Activated CD4-positive, alpha-beta T cell treated with anti-CD3 and anti-CD28 coated beads, Interleukin-2, amount 50 U/mL, for 48 hours (primary cell): ENCODE results near the gene ZNHIT1.
"Not testable (repeated sequence)": the region's sequence is repeated elsewhere in the genome, so short reads cannot be mapped to it uniquely, and the experiment has no call there.

ENCODE experiments used
- DNase-seq, 2 experiments: peaks; one replicate each; pipeline ENCODE4 v3.0.0-alpha.2; 2020

Gene ZNHIT1

GRCh38 chr7:101243646-101244374 lies 25.8 kb downstream of the ZNHIT1 start:
- DNase-seq = peak in 1 of 2 experiments; percentile 11

- peak; percentile 94 to 95 for DNase-seq
Measured at GRCh38 chr7:101244375-101245146, 26.6 kb downstream of the ZNHIT1 start, which contains the start of gene FIS1. Gene FIS1, minus strand, starts transcription at chr7:101245081. Its CDS starts 77 bp downstream, at chr7:101245004.

GRCh38 chr7:101245147-101245668 lies 27.2 kb downstream of the ZNHIT1 start:
- DNase-seq = no peak

- DNase-seq = no peak
Measured at GRCh38 chr7:101248276-101248675, 30.3 kb downstream of the ZNHIT1 start.

- no peak for DNase-seq
Measured at GRCh38 chr7:101250324-101250723, 32.4 kb downstream of the ZNHIT1 start.

- peak; percentile 99 for DNase-seq
Measured at GRCh38 chr7:101251871-101252659, 34.1 kb downstream of the ZNHIT1 start.

GRCh38 chr7:101253199-101253598 lies 35.2 kb downstream of the ZNHIT1 start:
- not testable (repeated sequence) for DNase-seq

GRCh38 chr7:101255796-101256195 lies 37.8 kb downstream of the ZNHIT1 start:
- DNase-seq = no peak

GRCh38 chr7:101258243-101258731 lies 40.3 kb downstream of the ZNHIT1 start:
- DNase-seq = no peak

- not testable (repeated sequence) for DNase-seq
Measured at GRCh38 chr7:101264102-101264706, 46.2 kb downstream of the ZNHIT1 start.

GRCh38 chr7:101265622-101266516 lies 47.9 kb downstream of the ZNHIT1 start:
- DNase-seq = no peak

- DNase-seq = no peak
Measured at GRCh38 chr7:101269664-101270063, 51.7 kb downstream of the ZNHIT1 start.

GRCh38 chr7:101271021-101271420 lies 53.1 kb downstream of the ZNHIT1 start:
- DNase-seq = no peak

- DNase-seq = no peak
Measured at GRCh38 chr7:101273206-101273605, 55.2 kb downstream of the ZNHIT1 start.
